Osteocyte (in vitro differentiated cells): ENCODE measurements around the gene SIGLEC1. TPM values are rescaled to one million over a fixed set of nuclear protein-coding genes. Genes with fewer than 3 reads are reported as not detected.

ENCODE experiments used
- DNase-seq: peaks from one replicate; pipeline ENCODE4 v3.0.0; 2021; ENCODE audit warnings: mixed read lengths; ENCODE audit not compliant: unreplicated experiment; ENCODE audit errors: extremely low spot score
- H3K27ac Mint-ChIP-seq: one replicate; pipeline ENCODE4 v1.8.0; 2021; ENCODE audit warnings: mild to moderate bottlenecking, mixed read lengths; ENCODE audit not compliant: unreplicated experiment
- H3K27me3 Mint-ChIP-seq: one replicate; pipeline ENCODE4 v1.8.0; 2021; ENCODE audit warnings: mixed read lengths; ENCODE audit not compliant: unreplicated experiment
- H3K36me3 Mint-ChIP-seq: one replicate; pipeline ENCODE4 v1.8.0; 2021; ENCODE audit warnings: mixed read lengths; ENCODE audit not compliant: unreplicated experiment
- H3K4me1 Mint-ChIP-seq: one replicate; pipeline ENCODE4 v1.8.0; 2021; ENCODE audit warnings: mixed read lengths; ENCODE audit not compliant: unreplicated experiment
- H3K4me3 Mint-ChIP-seq: one replicate; pipeline ENCODE4 v1.8.0; 2021; ENCODE audit warnings: mild to moderate bottlenecking, moderate library complexity, mixed read lengths; ENCODE audit not compliant: unreplicated experiment
- H3K9me3 Mint-ChIP-seq: one replicate; pipeline ENCODE4 v1.8.0; 2021; ENCODE audit warnings: mixed read lengths; ENCODE audit not compliant: unreplicated experiment
- total RNA-seq: library from RNA; stranded (reverse); gene quantifications from 2 replicates; pipeline ENCODE4 v1.2.1, GENCODE V29; 2021
- TF ChIP-seq, protein P1 (sequence below): fragments of 200-600 bp; sonication (generic); IDR thresholded peaks from 2 replicates; pipeline ENCODE4 v1.5.0; 2021; ENCODE audit warnings: antibody characterized with exemption, mild to moderate bottlenecking, moderate library complexity

The SIGLEC1 gene
- total RNA-seq, 1 donor from 2014 or later, result 0.21 TPM

DNA sequence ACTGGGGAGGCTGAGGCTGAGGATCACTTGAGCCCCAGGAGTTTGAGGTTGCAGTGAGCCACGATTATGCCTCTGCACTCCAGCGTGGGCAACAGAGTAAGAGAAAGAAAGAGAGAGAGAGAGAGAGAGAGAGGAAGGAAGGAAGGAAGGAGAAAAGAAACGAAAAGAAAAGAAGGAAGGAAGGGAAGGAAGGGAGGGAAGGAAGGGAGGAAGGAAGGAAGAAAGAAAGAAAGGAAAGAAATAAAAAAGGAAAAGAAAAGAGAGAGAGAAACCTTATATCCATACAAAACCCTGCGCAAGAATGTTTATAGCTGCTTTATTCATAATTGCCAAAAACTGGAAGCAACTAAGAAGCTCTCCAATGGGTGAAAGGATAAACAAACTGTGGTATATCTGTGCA, 12.0 kb upstream of the SIGLEC1 start:
- Mint-ChIP-seq H3K36me3 (no peaks in the 10 kb centered on the region), H3K27ac (no peak overlapping the region), H3K4me3 (no peak overlapping the region), H3K27me3 (peaks cover 56% of the 10 kb centered on the region), H3K9me3 (no peaks in the 10 kb centered on the region), H3K4me1 (peaks cover 9% of the 10 kb centered on the region)
- no peak for DNase-seq
- TF ChIP-seq, protein P1, sequence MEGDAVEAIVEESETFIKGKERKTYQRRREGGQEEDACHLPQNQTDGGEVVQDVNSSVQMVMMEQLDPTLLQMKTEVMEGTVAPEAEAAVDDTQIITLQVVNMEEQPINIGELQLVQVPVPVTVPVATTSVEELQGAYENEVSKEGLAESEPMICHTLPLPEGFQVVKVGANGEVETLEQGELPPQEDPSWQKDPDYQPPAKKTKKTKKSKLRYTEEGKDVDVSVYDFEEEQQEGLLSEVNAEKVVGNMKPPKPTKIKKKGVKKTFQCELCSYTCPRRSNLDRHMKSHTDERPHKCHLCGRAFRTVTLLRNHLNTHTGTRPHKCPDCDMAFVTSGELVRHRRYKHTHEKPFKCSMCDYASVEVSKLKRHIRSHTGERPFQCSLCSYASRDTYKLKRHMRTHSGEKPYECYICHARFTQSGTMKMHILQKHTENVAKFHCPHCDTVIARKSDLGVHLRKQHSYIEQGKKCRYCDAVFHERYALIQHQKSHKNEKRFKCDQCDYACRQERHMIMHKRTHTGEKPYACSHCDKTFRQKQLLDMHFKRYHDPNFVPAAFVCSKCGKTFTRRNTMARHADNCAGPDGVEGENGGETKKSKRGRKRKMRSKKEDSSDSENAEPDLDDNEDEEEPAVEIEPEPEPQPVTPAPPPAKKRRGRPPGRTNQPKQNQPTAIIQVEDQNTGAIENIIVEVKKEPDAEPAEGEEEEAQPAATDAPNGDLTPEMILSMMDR, result no peak

DNA sequence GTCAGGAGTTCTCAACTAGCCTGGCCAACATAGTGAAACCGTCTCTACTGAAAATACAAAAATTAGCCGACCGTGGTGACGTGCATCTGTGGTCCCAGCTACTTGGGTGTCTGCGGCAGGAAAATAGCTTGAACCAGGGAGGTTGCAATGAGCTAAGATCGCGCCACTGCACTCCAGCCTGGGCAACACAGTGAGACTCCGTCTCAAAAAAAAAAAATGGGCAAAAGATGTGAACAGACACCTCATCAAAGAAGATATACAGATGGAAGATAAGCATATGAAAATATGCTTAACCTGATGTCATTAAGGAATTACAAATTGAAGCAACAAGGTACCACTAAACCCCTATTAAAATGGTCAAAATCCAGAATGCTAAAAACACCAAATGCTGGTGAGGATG, 10.9 kb upstream of the SIGLEC1 start:
- DNase-seq, result no peak
- TF ChIP-seq, protein P1, result no peak
- Mint-ChIP-seq H3K27me3 (peaks cover 54% of the 10 kb centered on the region), H3K4me3 (no peak overlapping the region), H3K27ac (no peak overlapping the region), H3K9me3 (no peaks in the 10 kb centered on the region), H3K4me1 (peaks cover 9% of the 10 kb centered on the region), H3K36me3 (no peaks in the 10 kb centered on the region)

DNA sequence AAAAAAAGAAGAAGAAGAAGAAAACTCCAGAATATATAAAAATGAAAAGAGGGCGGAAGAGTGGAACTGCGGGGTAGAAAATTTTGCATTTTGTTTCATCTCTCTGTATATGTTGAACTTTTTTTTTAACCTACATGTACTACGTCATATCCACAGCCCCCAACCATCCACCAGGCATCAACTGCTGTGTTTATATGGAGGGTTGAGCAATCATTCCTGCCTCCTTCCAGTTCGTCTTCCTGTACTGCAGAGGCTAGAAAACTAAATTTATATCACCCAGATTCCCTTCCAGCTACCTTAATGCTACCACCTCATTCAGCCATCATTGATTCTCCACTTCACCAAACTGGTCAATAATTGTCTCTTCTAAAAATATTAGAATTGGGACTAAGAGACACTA, 9.5 kb upstream of the SIGLEC1 start:
- H3K27ac Mint-ChIP-seq, result no peak overlapping the region
- TF ChIP-seq, protein P1, result no peak
- no peak for DNase-seq
- H3K9me3 Mint-ChIP-seq, result no peaks in the 10 kb centered on the region
- H3K36me3 Mint-ChIP-seq, result no peaks in the 10 kb centered on the region
- H3K27me3 Mint-ChIP-seq, result peaks cover 51% of the 10 kb centered on the region
- no peaks in the 10 kb centered on the region for H3K4me1 Mint-ChIP-seq
- no peak overlapping the region for H3K4me3 Mint-ChIP-seq

DNA sequence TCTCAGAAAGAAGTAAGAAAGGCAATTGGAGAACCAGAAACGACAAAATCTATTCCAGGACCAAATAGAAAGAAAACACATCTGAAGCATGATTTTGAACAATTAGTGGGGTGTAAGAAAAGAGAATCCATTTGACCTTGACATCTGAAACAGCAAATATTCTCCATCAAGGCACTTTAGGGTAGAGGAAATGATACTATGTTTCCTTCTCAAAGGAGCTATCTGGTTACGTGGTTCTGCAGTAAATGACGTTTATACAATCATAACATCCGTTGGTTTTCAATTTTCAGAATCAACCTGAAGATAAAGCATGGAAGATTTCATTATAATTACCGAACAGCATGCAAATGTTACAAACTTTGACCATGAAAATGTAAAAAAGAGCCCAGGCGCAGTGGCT, 8.2 kb upstream of the SIGLEC1 start:
- H3K27me3 Mint-ChIP-seq, result peaks cover 47% of the 10 kb centered on the region
- H3K4me1 Mint-ChIP-seq, result no peaks in the 10 kb centered on the region
- TF ChIP-seq, protein P1, result no peak
- no peak overlapping the region for H3K4me3 Mint-ChIP-seq
- no peak overlapping the region for H3K27ac Mint-ChIP-seq
- H3K9me3 Mint-ChIP-seq, result no peaks in the 10 kb centered on the region
- DNase-seq, result no peak
- no peaks in the 10 kb centered on the region for H3K36me3 Mint-ChIP-seq

DNA sequence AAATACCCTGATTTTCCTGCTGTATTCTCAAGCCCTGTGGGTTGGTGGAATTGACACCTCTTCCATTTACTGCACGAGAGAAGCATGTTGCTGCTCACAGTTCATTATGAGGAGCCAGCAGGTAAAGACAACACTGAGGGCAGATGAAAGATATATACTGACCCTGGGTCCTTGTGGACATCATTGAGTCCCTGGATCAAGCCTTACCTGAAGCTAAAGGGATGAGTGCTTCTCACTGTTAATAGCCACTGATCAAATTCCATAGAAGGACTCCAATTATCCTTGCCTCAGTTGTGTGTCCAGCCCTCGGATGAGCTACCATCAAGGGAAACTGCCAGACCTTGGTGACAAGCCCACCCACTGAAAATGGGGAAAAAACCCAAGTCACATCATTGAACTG, 7.7 kb upstream of the SIGLEC1 start:
- Mint-ChIP-seq H3K36me3 (no peaks in the 10 kb centered on the region), H3K27ac (no peak overlapping the region), H3K4me1 (no peaks in the 10 kb centered on the region), H3K9me3 (no peaks in the 10 kb centered on the region), H3K4me3 (no peak overlapping the region), H3K27me3 (peaks cover 47% of the 10 kb centered on the region)
- DNase-seq, result no peak
- TF ChIP-seq, protein P1, result no peak
